Measurements from ENCODE around the gene STK39.

DNA sequence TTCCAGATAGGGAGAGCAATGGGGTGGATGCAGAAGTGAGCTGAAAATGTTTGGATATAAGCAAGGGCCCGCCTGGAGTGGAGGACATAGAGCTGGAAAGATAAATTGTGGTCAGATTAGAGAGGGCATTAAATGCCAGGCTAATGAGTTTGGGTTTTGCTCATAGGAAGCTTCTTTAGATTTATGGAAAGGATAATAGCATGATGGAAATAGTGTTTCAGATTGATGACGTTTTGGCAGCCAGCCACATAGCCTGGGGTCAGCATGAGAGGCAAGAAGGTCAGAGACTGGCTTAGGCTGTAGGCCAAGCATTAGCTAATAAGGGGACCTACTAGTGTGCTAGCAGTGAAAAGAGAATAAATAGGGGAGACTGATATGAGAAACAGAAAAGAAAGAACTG is 321.6 kb downstream of the STK39 start:
- TF ChIP-seq, protein P1, sequence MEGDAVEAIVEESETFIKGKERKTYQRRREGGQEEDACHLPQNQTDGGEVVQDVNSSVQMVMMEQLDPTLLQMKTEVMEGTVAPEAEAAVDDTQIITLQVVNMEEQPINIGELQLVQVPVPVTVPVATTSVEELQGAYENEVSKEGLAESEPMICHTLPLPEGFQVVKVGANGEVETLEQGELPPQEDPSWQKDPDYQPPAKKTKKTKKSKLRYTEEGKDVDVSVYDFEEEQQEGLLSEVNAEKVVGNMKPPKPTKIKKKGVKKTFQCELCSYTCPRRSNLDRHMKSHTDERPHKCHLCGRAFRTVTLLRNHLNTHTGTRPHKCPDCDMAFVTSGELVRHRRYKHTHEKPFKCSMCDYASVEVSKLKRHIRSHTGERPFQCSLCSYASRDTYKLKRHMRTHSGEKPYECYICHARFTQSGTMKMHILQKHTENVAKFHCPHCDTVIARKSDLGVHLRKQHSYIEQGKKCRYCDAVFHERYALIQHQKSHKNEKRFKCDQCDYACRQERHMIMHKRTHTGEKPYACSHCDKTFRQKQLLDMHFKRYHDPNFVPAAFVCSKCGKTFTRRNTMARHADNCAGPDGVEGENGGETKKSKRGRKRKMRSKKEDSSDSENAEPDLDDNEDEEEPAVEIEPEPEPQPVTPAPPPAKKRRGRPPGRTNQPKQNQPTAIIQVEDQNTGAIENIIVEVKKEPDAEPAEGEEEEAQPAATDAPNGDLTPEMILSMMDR (IDR thresholded peaks at IDR 0.05; ENCODE audit: borderline replicate concordance, extremely low read depth, low read length, poor library complexity, severe bottlenecking) = no peak
- TF ChIP-seq EZH2 (IDR thresholded peaks at IDR 0.05; ENCODE audit: borderline replicate concordance, low read depth, low read length, severe bottlenecking) = no peak
